Fibroblast of lung (primary cell): Measurements from ENCODE around the gene OR2F2. TPM values are rescaled to one million over a fixed set of nuclear protein-coding genes. Genes with fewer than 3 reads are reported as not detected.

Experiments
- DNase-seq, 2 donors: peaks; one replicate each; pipeline versions ENCODE4 v3.0.0 to v3.0.0-alpha.2; 2010; ENCODE audit warnings: low read depth in 2 of 2
- H2AFZ ChIP-seq: 2 replicates; pipeline ENCODE4 v1.5.1; 2012; ENCODE audit warnings: low read length, control low read depth, inconsistent platforms
- H3K27ac ChIP-seq: 2 replicates; pipeline ENCODE4 v1.5.1; 2011; ENCODE audit warnings: low read length, control low read depth; ENCODE audit not compliant: insufficient read depth
- H3K27me3 ChIP-seq: 2 replicates; pipeline ENCODE4 v1.5.1; 2011; ENCODE audit warnings: mild to moderate bottlenecking, low read length; ENCODE audit not compliant: control insufficient read depth, insufficient read depth
- H3K36me3 ChIP-seq: 2 replicates; pipeline ENCODE4 v1.5.1; 2011; ENCODE audit warnings: low read length; ENCODE audit not compliant: control insufficient read depth, insufficient read depth
- H3K4me1 ChIP-seq: 2 replicates; pipeline ENCODE4 v1.5.1; 2011; ENCODE audit warnings: low read length; ENCODE audit not compliant: control insufficient read depth, insufficient read depth; ENCODE audit errors: extremely low read depth
- H3K4me2 ChIP-seq: 2 replicates; pipeline ENCODE4 v1.5.1; 2011; ENCODE audit warnings: low read length, control low read depth; ENCODE audit not compliant: insufficient read depth; ENCODE audit errors: extremely low read depth
- H3K4me3 ChIP-seq, 4 experiments: fragments of 200-600 bp in 1 of 4; sonication (generic) in 1 of 4; replicated peaks in 1 of 4; 2 replicates each; pipeline ENCODE4 v1.5.1; 2011 to 2016; ENCODE audit warnings: low read length in 4 of 4, low read depth in 3 of 4, mild to moderate bottlenecking in 3 of 4, control low read depth in 2 of 4, inconsistent platforms in 1 of 4, mixed read lengths in 1 of 4; ENCODE audit not compliant: insufficient read depth in 1 of 4; ENCODE audit errors: control extremely low read depth in 1 of 4
- H3K79me2 ChIP-seq: 2 replicates; pipeline ENCODE4 v1.5.1; 2012; ENCODE audit warnings: mild to moderate bottlenecking, low read length, inconsistent platforms; ENCODE audit not compliant: control insufficient read depth, insufficient read depth
- H3K9ac ChIP-seq: 2 replicates; pipeline ENCODE4 v1.5.1; 2011; ENCODE audit warnings: mild to moderate bottlenecking, low read length, control low read depth; ENCODE audit not compliant: insufficient read depth
- H3K9me3 ChIP-seq: 2 replicates; pipeline ENCODE4 v1.5.1; 2012; ENCODE audit warnings: low read depth, low read length; ENCODE audit not compliant: control insufficient read depth, insufficient read depth
- H4K20me1 ChIP-seq: 2 replicates; pipeline ENCODE4 v1.5.1; 2011; ENCODE audit warnings: low read length; ENCODE audit not compliant: control insufficient read depth, insufficient read depth; ENCODE audit errors: extremely low read depth
- EZH2 ChIP-seq: IDR thresholded peaks from 2 replicates; pipeline ENCODE4 v1.5.1; 2012; ENCODE audit warnings: low read length, control low read depth, mild to moderate bottlenecking; ENCODE audit errors: missing control alignments
- polyA plus RNA-seq, 2 donors: library from polyadenylated mRNA; depleted of rRNA in 1 of 2; stranded (reverse) in 1 of 2; unstranded in 1 of 2; fragments of >200 nt; gene quantifications; 2 replicates each; pipeline ENCODE4 v1.2.1, GENCODE V29; 2011 to 2012; ENCODE audit warnings: missing spikeins in 1 of 2
- total RNA-seq: library from RNA; depleted of rRNA; stranded (reverse); fragments of >200 nt; gene quantifications from 2 replicates; pipeline ENCODE4 v1.2.1, GENCODE V29; 2014
- TF ChIP-seq, protein P1 (sequence below), 2 donors: IDR thresholded peaks in 1 of 2; conservative IDR thresholded peaks in 1 of 2; 1 replicate in 1 of 2; 2 replicates in 1 of 2; pipeline ENCODE4 v1.5.1; 2011 to 2012; ENCODE audit warnings: low read length in 2 of 2, control low read depth in 1 of 2, inconsistent platforms in 1 of 2, low read depth in 1 of 2, mild to moderate bottlenecking in 1 of 2

The OR2F2 gene
- total and polyA plus RNA-seq, 2 donors (not counting 1 experiment from before 2014, with no cell fraction given): not detected

DNA sequence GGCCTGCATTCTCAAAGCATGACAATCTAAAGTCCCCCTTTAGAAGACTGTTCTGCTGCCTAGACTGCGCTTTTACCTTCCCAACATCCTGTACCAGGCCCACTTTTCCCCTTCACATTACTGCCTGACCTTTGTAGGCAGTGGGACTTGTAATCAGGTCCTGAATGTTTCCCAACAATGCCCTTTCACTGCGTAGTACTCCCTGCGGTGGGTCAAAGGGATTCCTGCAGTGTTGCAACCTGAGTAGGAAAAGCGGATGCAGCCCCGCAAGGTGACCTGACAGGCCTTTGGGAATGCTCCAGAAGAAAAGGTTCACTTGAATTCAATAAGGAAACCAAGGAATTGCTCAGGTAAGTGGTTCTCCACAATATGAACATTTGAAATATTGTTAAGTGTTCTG is 28.1 kb upstream of the OR2F2 start:
- Histone ChIP-seq H4K20me1 (no peaks in the 10 kb centered on the region), H3K27me3 (no peaks in the 10 kb centered on the region), H3K79me2 (no peaks in the 10 kb centered on the region), H3K4me3 (no peak overlapping the region), H3K4me1 (peaks cover 6% of the 10 kb centered on the region), H3K27ac (no peak overlapping the region), H3K36me3 (no peaks in the 10 kb centered on the region), H3K9me3 (no peaks in the 10 kb centered on the region), H3K9ac (no peak overlapping the region), H2AFZ (no peak overlapping the region), H3K4me2 (no peak overlapping the region)
- DNase-seq: no peak
- TF ChIP-seq EZH2: no peak
- TF ChIP-seq, protein P1, sequence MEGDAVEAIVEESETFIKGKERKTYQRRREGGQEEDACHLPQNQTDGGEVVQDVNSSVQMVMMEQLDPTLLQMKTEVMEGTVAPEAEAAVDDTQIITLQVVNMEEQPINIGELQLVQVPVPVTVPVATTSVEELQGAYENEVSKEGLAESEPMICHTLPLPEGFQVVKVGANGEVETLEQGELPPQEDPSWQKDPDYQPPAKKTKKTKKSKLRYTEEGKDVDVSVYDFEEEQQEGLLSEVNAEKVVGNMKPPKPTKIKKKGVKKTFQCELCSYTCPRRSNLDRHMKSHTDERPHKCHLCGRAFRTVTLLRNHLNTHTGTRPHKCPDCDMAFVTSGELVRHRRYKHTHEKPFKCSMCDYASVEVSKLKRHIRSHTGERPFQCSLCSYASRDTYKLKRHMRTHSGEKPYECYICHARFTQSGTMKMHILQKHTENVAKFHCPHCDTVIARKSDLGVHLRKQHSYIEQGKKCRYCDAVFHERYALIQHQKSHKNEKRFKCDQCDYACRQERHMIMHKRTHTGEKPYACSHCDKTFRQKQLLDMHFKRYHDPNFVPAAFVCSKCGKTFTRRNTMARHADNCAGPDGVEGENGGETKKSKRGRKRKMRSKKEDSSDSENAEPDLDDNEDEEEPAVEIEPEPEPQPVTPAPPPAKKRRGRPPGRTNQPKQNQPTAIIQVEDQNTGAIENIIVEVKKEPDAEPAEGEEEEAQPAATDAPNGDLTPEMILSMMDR (conservative IDR thresholded peaks at IDR 0.05 in 1 of 2, IDR thresholded peaks at IDR 0.05 in 1 of 2; ENCODE audit: low read depth in 1 of 2, low read length in 2 of 2): no peak

DNA sequence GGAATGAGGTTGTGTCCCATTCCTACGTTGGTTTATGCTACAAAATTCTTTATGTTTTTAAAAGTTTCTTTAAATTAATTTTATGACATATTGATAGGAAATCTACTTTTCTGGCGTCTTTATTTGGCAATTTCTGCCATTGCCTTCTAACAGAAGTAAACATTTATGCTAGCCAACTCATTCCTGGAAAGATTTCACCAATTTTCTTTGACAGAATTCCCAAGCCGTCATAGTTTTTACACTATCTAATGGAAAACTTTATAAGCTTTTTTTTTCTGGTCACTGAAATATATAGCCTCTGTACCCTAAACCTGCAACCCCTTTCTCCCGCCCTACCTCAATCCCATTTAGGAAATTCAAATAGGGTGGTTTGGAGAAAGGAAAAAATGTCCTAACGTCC is 26.9 kb upstream of the OR2F2 start:
- Histone ChIP-seq H3K4me3 (no peak overlapping the region), H3K79me2 (no peaks in the 10 kb centered on the region), H4K20me1 (no peaks in the 10 kb centered on the region), H3K4me2 (no peak overlapping the region), H3K9me3 (no peaks in the 10 kb centered on the region), H3K27ac (no peak overlapping the region), H3K27me3 (no peaks in the 10 kb centered on the region), H2AFZ (no peak overlapping the region), H3K4me1 (peaks cover 6% of the 10 kb centered on the region), H3K9ac (no peak overlapping the region), H3K36me3 (no peaks in the 10 kb centered on the region)
- TF ChIP-seq, protein P1 (conservative IDR thresholded peaks at IDR 0.05 in 1 of 2, IDR thresholded peaks at IDR 0.05 in 1 of 2; ENCODE audit: low read depth in 1 of 2, low read length in 2 of 2): no peak
- TF ChIP-seq EZH2: no peak
- DNase-seq: no peak

DNA sequence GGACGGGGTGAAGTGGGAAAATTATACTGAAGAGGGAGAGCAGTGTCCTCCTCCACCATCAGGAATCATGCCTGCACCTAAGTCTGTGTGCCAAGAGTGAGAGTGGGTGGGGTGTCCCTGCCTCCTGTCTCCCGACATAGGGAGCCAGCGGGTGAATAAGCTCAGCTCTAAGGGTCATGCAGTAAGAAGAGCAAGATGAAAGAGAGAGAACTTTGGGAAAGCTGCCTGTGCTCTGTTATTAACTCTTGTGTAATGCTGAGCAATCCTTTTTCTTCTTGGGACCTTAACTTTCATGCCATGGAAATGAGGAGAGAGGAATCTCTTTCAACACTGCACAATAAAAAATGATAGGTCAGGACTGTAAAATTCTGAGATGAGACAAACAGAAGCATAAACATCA is 25.2 kb upstream of the OR2F2 start:
- H3K4me3 ChIP-seq: no peak overlapping the region
- H3K9me3 ChIP-seq: no peaks in the 10 kb centered on the region
- H3K9ac ChIP-seq: no peak overlapping the region
- no peak overlapping the region for H3K4me2 ChIP-seq
- no peaks in the 10 kb centered on the region for H3K79me2 ChIP-seq
- H3K36me3 ChIP-seq: no peaks in the 10 kb centered on the region
- no peak overlapping the region for H2AFZ ChIP-seq
- no peaks in the 10 kb centered on the region for H4K20me1 ChIP-seq
- TF ChIP-seq EZH2: no peak
- TF ChIP-seq, protein P1 (conservative IDR thresholded peaks at IDR 0.05 in 1 of 2, IDR thresholded peaks at IDR 0.05 in 1 of 2; ENCODE audit: low read depth in 1 of 2, low read length in 2 of 2): no peak
- peak in 1 of 2 donors; percentile 47 for DNase-seq
- no peak overlapping the region for H3K27ac ChIP-seq
- peaks cover 5% of the 10 kb centered on the region for H3K4me1 ChIP-seq
- no peaks in the 10 kb centered on the region for H3K27me3 ChIP-seq
